Lung (tissue), 4 donors: Measurements from ENCODE around the gene HINT1. TPM values are rescaled to one million over a fixed set of nuclear protein-coding genes. Genes with fewer than 3 reads are reported as not detected.

ENCODE experiments used
- polyA plus RNA-seq, 2 donors: library from polyadenylated mRNA; stranded (reverse); fragments of 200-250 nt; gene quantifications; one replicate each; pipeline ENCODE4 v1.2.1, GENCODE V29; 2013
- total RNA-seq, 2 donors: library from RNA; depleted of rRNA in 1 of 2; stranded (reverse); fragments of >200 nt in 1 of 2; gene quantifications; one replicate each; pipeline ENCODE4 v1.2.1, GENCODE V29; 2014 to 2021
- donor health status: Bipolar disorder and iron deficiency.
- donor health status: healthy.
- donor health status: DM: yes; HTN: yes; CAD: no.

Gene HINT1
- total and polyA plus RNA-seq, 4 donors: 125 to 259 (median 182) TPM

Other genes starting within 250 kb of the HINT1 start
- gene LYRM7, start 5.7 kb upstream of the HINT1 start, total RNA-seq: 10 to 100 TPM in 1 of 2 donors, 1 to 10 TPM in 1; 6.0 to 10.9 TPM
- gene LYRM7, start 5.7 kb upstream of the HINT1 start, polyA plus RNA-seq: 1 to 10 TPM; 3.1 to 3.2 TPM
- gene CDC42SE2, start 98.8 kb upstream of the HINT1 start, total RNA-seq: 10 to 100 TPM; 30.8 to 58.9 TPM
- gene CDC42SE2, start 98.8 kb upstream of the HINT1 start, polyA plus RNA-seq: 10 to 100 TPM; 18.1 to 25.9 TPM